ENCODE measurements around the gene MAGEB1.

Gene MAGEB1

DNA sequence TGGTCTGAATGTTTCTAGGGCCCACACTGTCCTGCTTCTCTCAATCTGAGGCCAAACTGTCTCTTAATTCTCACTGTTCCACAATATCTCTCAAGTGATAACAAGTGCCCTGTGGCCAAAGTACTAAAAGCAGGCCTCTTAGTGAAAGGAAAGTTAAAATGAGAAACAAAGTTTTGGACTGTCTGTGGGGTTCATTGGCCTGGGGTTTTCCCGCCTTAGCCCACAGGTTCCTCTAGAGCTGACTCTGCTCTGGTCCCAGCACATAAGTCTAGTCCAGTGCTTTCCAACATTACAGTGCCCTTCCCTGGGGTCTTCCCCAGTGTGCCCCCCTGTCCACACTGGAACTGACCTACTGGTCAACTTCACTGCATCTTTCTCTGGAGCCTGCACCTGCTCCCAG lies 6.3 kb downstream of the MAGEB1 start:
- no peak for DNase-seq
- no peak overlapping the region for H3K27ac ChIP-seq
- TF ChIP-seq, protein P1, sequence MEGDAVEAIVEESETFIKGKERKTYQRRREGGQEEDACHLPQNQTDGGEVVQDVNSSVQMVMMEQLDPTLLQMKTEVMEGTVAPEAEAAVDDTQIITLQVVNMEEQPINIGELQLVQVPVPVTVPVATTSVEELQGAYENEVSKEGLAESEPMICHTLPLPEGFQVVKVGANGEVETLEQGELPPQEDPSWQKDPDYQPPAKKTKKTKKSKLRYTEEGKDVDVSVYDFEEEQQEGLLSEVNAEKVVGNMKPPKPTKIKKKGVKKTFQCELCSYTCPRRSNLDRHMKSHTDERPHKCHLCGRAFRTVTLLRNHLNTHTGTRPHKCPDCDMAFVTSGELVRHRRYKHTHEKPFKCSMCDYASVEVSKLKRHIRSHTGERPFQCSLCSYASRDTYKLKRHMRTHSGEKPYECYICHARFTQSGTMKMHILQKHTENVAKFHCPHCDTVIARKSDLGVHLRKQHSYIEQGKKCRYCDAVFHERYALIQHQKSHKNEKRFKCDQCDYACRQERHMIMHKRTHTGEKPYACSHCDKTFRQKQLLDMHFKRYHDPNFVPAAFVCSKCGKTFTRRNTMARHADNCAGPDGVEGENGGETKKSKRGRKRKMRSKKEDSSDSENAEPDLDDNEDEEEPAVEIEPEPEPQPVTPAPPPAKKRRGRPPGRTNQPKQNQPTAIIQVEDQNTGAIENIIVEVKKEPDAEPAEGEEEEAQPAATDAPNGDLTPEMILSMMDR (IDR thresholded peaks at IDR 0.05; ENCODE audit: low read depth, low read length), result no peak
- no peaks in the 10 kb centered on the region for H3K9me3 ChIP-seq (ENCODE audit: severe bottlenecking)
- no peaks in the 10 kb centered on the region for H3K36me3 ChIP-seq
- no peaks in the 10 kb centered on the region for H3K27me3 ChIP-seq (ENCODE audit: insufficient read depth, low read depth, severe bottlenecking)
- no peak overlapping the region for H3K4me3 ChIP-seq (ENCODE audit: low read depth, low read length)

DNA sequence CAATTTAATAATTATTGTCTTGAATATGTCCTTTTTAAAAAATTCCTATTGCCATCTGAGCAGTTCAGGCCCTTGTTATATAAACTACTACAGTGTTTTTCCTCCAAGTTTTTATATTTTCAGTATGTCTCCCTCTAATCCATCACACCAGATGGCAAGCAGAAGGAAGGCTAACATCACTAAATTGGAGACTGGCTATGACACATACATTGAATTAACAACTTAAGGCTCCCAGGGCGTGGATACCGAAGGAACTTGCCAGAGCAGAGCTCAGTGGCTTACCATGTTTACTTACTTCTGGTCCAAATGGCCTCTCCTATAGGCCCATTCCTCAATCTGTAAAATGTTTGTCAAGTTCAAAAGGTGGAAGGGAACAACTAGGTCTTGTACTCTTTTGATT lies 13.0 kb downstream of the MAGEB1 start:
- H3K4me3 ChIP-seq (ENCODE audit: low read depth, low read length), result no peak overlapping the region
- H3K36me3 ChIP-seq, result no peaks in the 10 kb centered on the region
- TF ChIP-seq, protein P1 (IDR thresholded peaks at IDR 0.05; ENCODE audit: low read depth, low read length), result no peak
- H3K9me3 ChIP-seq (ENCODE audit: severe bottlenecking), result no peaks in the 10 kb centered on the region
- no peak for DNase-seq
- H3K27ac ChIP-seq, result no peak overlapping the region
- no peaks in the 10 kb centered on the region for H3K27me3 ChIP-seq (ENCODE audit: insufficient read depth, low read depth, severe bottlenecking)

DNA sequence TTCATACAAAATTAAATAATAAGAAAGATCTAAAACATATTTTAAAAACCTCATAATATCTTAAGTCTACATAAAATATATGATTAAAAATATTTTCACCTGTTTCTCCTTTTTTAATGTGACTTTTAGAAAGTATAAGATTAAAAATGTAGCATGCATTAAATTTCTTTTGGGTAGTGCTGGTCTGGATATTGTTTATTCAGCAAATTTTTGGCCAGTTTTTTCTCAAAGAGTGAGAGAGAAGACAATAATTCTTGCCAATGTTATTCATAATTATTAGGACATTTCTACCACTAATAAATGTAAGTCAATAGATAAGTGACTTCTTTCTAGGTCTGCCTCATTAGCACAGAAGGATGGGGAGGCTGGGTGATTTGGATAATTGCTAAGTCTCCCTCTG lies 14.1 kb downstream of the MAGEB1 start:
- no peak for DNase-seq
- Histone ChIP-seq H3K4me3 (ENCODE audit: low read depth, low read length) (no peak overlapping the region), H3K36me3 (no peaks in the 10 kb centered on the region), H3K9me3 (ENCODE audit: severe bottlenecking) (no peaks in the 10 kb centered on the region), H3K27me3 (ENCODE audit: insufficient read depth, low read depth, severe bottlenecking) (no peaks in the 10 kb centered on the region), H3K27ac (no peak overlapping the region)
- TF ChIP-seq, protein P1 (IDR thresholded peaks at IDR 0.05; ENCODE audit: low read depth, low read length), result no peak

GRCh38 chrX:30262763-30263162 lies 15.8 kb downstream of the MAGEB1 start:
- no peaks in the 10 kb centered on the region for H3K27me3 ChIP-seq (ENCODE audit: insufficient read depth, low read depth, severe bottlenecking)
- H3K36me3 ChIP-seq, result no peaks in the 10 kb centered on the region
- no peak overlapping the region for H3K4me3 ChIP-seq (ENCODE audit: low read depth, low read length)
- H3K27ac ChIP-seq, result no peak overlapping the region
- no peak for DNase-seq
- TF ChIP-seq, protein P1 (IDR thresholded peaks at IDR 0.05; ENCODE audit: low read depth, low read length), result no peak
- H3K9me3 ChIP-seq (ENCODE audit: severe bottlenecking), result no peaks in the 10 kb centered on the region

DNA sequence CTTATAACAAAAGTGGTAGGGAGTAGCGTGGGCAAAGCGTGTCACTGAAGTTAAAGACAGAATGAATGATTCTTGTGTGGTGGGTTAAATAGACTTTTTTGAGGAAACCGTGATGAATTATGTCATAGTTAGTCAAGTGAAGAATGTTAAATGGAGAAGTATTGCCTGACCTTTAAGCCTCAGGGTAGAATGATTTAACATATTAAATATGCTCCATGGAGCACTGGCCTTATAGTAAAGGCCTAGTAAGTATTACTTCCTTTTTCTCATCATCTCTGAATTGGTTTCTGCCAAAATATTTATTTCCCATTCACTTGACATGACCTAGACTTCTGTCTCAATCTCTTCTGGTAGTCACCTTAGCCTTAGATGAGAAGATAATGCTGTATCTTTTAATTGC lies 23.7 kb downstream of the MAGEB1 start:
- peaks cover 17% of the 10 kb centered on the region for H3K27me3 ChIP-seq (ENCODE audit: insufficient read depth, low read depth, severe bottlenecking)
- H3K27ac ChIP-seq, result no peak overlapping the region
- TF ChIP-seq, protein P1 (IDR thresholded peaks at IDR 0.05; ENCODE audit: low read depth, low read length), result no peak
- H3K4me3 ChIP-seq (ENCODE audit: low read depth, low read length), result no peak overlapping the region
- no peak for DNase-seq
- no peaks in the 10 kb centered on the region for H3K36me3 ChIP-seq
- no peaks in the 10 kb centered on the region for H3K9me3 ChIP-seq (ENCODE audit: severe bottlenecking)

- H3K27me3 ChIP-seq (ENCODE audit: insufficient read depth, low read depth, severe bottlenecking), result peaks cover 13% of the 10 kb centered on the region
- DNase-seq, result no peak
- H3K9me3 ChIP-seq (ENCODE audit: severe bottlenecking), result no peaks in the 10 kb centered on the region
- no peak overlapping the region for H3K4me3 ChIP-seq (ENCODE audit: low read depth, low read length)
- no peaks in the 10 kb centered on the region for H3K36me3 ChIP-seq
- TF ChIP-seq, protein P1 (IDR thresholded peaks at IDR 0.05; ENCODE audit: low read depth, low read length), result no peak
- H3K27ac ChIP-seq, result no peak overlapping the region
Measured at GRCh38 chrX:30275498-30275897, 28.6 kb downstream of the MAGEB1 start.
